HepG2 (cell line): ENCODE measurements around the gene CNKSR3. TPM values are rescaled to one million over a fixed set of nuclear protein-coding genes. Genes with fewer than 3 reads are reported as not detected.

ENCODE experiments used
- ATAC-seq: fragments of 200-7000 bp; cut with Tn5 transposase; 3 replicates; pipeline ENCODE4 v1.9.1; 2020; ENCODE audit warnings: mild to moderate bottlenecking, moderate library complexity
- BruUV-seq: library from RNA; stranded (reverse); fragments of 400-500 nt; replicated peaks from 2 replicates; lab custom pipeline; 2021; lab: Mats Ljungman, UMichigan
- CTCF ChIA-PET: fragments of 300-600 bp; formaldehyde crosslinking; extraction: SDS; loops from one replicate; lab custom pipeline; 2021; ENCODE audit warnings: low total read pairs, inconsistent platforms, low intra/inter-chr PET ratio; lab: Yijun Ruan, JAX
- POLR2A ChIA-PET: fragments of 350-600 bp; sonication (Branson Sonifier 250); formaldehyde crosslinking; loops from one replicate; lab custom pipeline; 2020; ENCODE audit warnings: antibody characterized with exemption, inconsistent platforms; lab: Yijun Ruan, JAX
- DNase-seq: peaks from one replicate; pipeline ENCODE4 v3.0.0-alpha.2; 2015; ENCODE audit warnings: low spot score
- FAIRE-seq: peaks from 3 replicates; lab custom pipeline; 2011; peaks lifted over from hg19 to GRCh38; lab: Jason Lieb, UNC
- H2AFZ ChIP-seq: one replicate; pipeline ENCODE4 v1.6.1; 2011; ENCODE audit warnings: low read length, inconsistent platforms
- H3K27ac ChIP-seq: fragments of 300-600 bp; 3 replicates; pipeline ENCODE4 v1.8.0; 2011; ENCODE audit warnings: mixed run types, mild to moderate bottlenecking, mixed read lengths, low read length, inconsistent platforms; ENCODE audit not compliant: insufficient read depth; ENCODE audit errors: extremely low read length
- H3K27me3 ChIP-seq, 2 experiments: fragments of 200-600 bp in 1 of 2; 2 replicates in 1 of 2; 3 replicates in 1 of 2; pipeline versions ENCODE4 v1.6.0 to v1.8.0; 2011; ENCODE audit warnings: low read length in 2 of 2, mild to moderate bottlenecking in 2 of 2, moderate library complexity in 2 of 2, inconsistent platforms in 1 of 2; ENCODE audit not compliant: insufficient read depth in 2 of 2, control insufficient read depth in 1 of 2
- H3K36me3 ChIP-seq, 2 experiments: fragments of 200-600 bp in 1 of 2; replicated peaks in 1 of 2; 2 replicates in 1 of 2; 3 replicates in 1 of 2; pipeline versions ENCODE4 v1.5.1 to v1.8.0; 2011; ENCODE audit warnings: low read length in 2 of 2, inconsistent platforms in 1 of 2; ENCODE audit not compliant: insufficient read depth in 2 of 2, control insufficient read depth in 1 of 2
- H3K4me1 ChIP-seq: 2 replicates; pipeline ENCODE4 v1.5.1; 2012; ENCODE audit warnings: low read length, inconsistent platforms; ENCODE audit not compliant: insufficient read depth
- H3K4me2 ChIP-seq: 2 replicates; pipeline ENCODE4 v1.6.0; 2011; ENCODE audit warnings: low read depth, low read length, inconsistent platforms
- H3K4me3 ChIP-seq, 3 experiments: fragments of 200-600 bp in 1 of 3; sonication (generic), shearing (Covaris generic) in 1 of 3; replicated peaks in 1 of 3; 2 replicates each; pipeline ENCODE4 v1.5.1; 2011 to 2016; ENCODE audit warnings: low read length in 3 of 3, inconsistent platforms in 2 of 3, low read depth in 2 of 3, mild to moderate bottlenecking in 2 of 3, control low read depth in 1 of 3, mixed read lengths in 1 of 3; ENCODE audit not compliant: insufficient read depth in 1 of 3
- H3K79me2 ChIP-seq: one replicate; pipeline ENCODE4 v1.6.1; 2011; ENCODE audit warnings: low read length, inconsistent platforms; ENCODE audit not compliant: insufficient read depth
- H3K9ac ChIP-seq: 2 replicates; pipeline ENCODE4 v1.6.0; 2011; ENCODE audit warnings: mild to moderate bottlenecking, low read depth, low read length, inconsistent platforms; ENCODE audit not compliant: insufficient read depth
- H3K9me3 ChIP-seq: 2 replicates; pipeline ENCODE4 v1.5.1; 2012; ENCODE audit warnings: mild to moderate bottlenecking, low read length
- H4K20me1 ChIP-seq: 2 replicates; pipeline ENCODE4 v1.6.0; 2011; ENCODE audit warnings: inconsistent platforms, mild to moderate bottlenecking, low read length, moderate library complexity; ENCODE audit not compliant: insufficient read depth
- FOXJ3 ChIP-seq: sonication (generic); formaldehyde crosslinking; IDR thresholded peaks from 2 replicates; pipeline ENCODE4 v1.4.0; 2020; ENCODE audit warnings: missing genetic modification reagents, mild to moderate bottlenecking, borderline replicate concordance
- HOXD1 ChIP-seq: sonication (generic); formaldehyde crosslinking; IDR thresholded peaks from 2 replicates; pipeline ENCODE4 v1.5.0; 2020; ENCODE audit warnings: missing genetic modification reagents
- KDM2A ChIP-seq: sonication (generic); formaldehyde crosslinking; IDR thresholded peaks from 2 replicates; pipeline ENCODE4 v1.4.0; 2020; ENCODE audit warnings: low read depth, missing genetic modification reagents, borderline replicate concordance
- MED1 ChIP-seq: sonication (generic); formaldehyde crosslinking; IDR thresholded peaks from 2 replicates; pipeline ENCODE4 v1.4.0; 2020; ENCODE audit warnings: missing genetic modification reagents
- MEIS2 ChIP-seq: sonication (generic); formaldehyde crosslinking; IDR thresholded peaks from 2 replicates; pipeline ENCODE4 v1.9.0; 2021; ENCODE audit warnings: mild to moderate bottlenecking, missing genetic modification reagents
- PHB2 ChIP-seq: fragments of 450-650 bp; IDR thresholded peaks from 2 replicates; pipeline ENCODE4 v1.6.1; 2018; ENCODE audit not compliant: partially characterized antibody
- REPIN1 ChIP-seq: sonication (generic); formaldehyde crosslinking; IDR thresholded peaks from 2 replicates; pipeline ENCODE4 v1.8.0; 2022; ENCODE audit warnings: missing genetic modification reagents, low read depth, mild to moderate bottlenecking, borderline replicate concordance
- RXRA ChIP-seq: sonication (generic); formaldehyde crosslinking; IDR thresholded peaks from 2 replicates; pipeline ENCODE4 v1.5.1; 2020; ENCODE audit warnings: missing genetic modification reagents
- SP5 ChIP-seq: IDR thresholded peaks from 2 replicates; pipeline ENCODE4 v1.6.1; 2016; ENCODE audit warnings: low read depth, borderline replicate concordance
- ZFAT ChIP-seq: sonication (generic); formaldehyde crosslinking; conservative IDR thresholded peaks from 2 replicates; pipeline ENCODE4 v1.8.1; 2023; ENCODE audit warnings: missing genetic modification reagents, inconsistent platforms
- ZFY ChIP-seq: sonication (generic); formaldehyde crosslinking; IDR thresholded peaks from 2 replicates; pipeline ENCODE4 v1.4.0; 2020; ENCODE audit warnings: missing genetic modification reagents
- ZNF260 ChIP-seq: sonication (generic); formaldehyde crosslinking; IDR thresholded peaks from 2 replicates; pipeline ENCODE4 v1.4.0; 2020; ENCODE audit warnings: missing genetic modification reagents, low read depth, mild to moderate bottlenecking, borderline replicate concordance
- WGBS: methylation state at CpG from one replicate; pipeline ENCODE4 v1.1.6; 2017; ENCODE audit warnings: low lambda C conversion rate; 5-methylcytosine and 5-hydroxymethylcytosine counted together
- in situ Hi-C: cut with HindIII; loops from 2 replicates; pipeline ENCODE4 v1.10.0; 2017; ENCODE audit warnings: low pct_unique_long_range_greater_than_20kb; ENCODE audit not compliant: extremely low pct_ligation_motif_present
- intact Hi-C: fragments of 100-400 bp; cut with micrococcal nuclease; formaldehyde crosslinking; loops from one replicate; pipeline ENCODE4 v1.10.0; 2022; ENCODE audit not compliant: unreplicated experiment
- polyA plus RNA-seq, 8 experiments: library from polyadenylated mRNA; depleted of rRNA in 3 of 8; stranded (reverse) in 7 of 8; unstranded in 1 of 8; fragments of >200 nt; fragmentation: Illumina TruSeq in 4 of 8; extraction: Trizol in 4 of 8; gene quantifications; 2 replicates each; pipeline versions ENCODE4 v1.2.1 to v1.2.3, GENCODE V29; 2011 to 2016; ENCODE audit warnings: low read depth in 4 of 8, missing spikeins in 1 of 8, mixed read lengths in 1 of 8; ENCODE audit not compliant: insufficient read depth in 1 of 8
- total RNA-seq, 5 experiments: library from RNA; depleted of rRNA; stranded (reverse); fragments of >200 nt; fragmentation: Illumina TruSeq; extraction: Trizol; gene quantifications; 2 replicates each; pipeline ENCODE4 v1.2.3, GENCODE V29; 2016; ENCODE audit warnings: low read depth in 1 of 5
- TF ChIP-seq, protein P1 (sequence below): sonication (generic); formaldehyde crosslinking; IDR thresholded peaks from 2 replicates; pipeline ENCODE4 v1.4.0; 2020; ENCODE audit warnings: low read depth, mild to moderate bottlenecking, missing genetic modification reagents

The CNKSR3 gene
- total and polyA plus RNA-seq, 2 of the 13 experiments (the other 11 are each of a cell fraction or from before 2014, with no cell fraction given): 9.2 to 38.6 TPM

DNA sequence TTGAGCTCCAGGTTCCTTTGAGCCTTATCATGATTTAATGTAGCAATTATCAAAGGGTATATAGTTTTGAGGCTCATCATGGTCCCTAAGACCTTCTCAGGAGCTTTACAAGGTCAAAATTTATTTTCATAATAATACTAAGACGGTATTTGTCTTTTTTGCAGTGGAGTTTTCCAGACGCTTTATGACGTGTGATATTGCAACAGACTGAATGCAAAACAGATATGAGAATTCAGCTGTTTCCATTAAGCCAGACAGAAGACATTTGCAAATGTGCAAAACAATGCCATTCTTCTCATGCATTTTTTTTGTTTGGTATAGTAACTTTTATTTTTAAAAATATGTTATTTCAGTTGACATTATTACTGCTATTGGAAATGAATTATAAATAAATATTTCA lies 24.7 kb upstream of the CNKSR3 start (continued):
- TF ChIP-seq, protein P1, sequence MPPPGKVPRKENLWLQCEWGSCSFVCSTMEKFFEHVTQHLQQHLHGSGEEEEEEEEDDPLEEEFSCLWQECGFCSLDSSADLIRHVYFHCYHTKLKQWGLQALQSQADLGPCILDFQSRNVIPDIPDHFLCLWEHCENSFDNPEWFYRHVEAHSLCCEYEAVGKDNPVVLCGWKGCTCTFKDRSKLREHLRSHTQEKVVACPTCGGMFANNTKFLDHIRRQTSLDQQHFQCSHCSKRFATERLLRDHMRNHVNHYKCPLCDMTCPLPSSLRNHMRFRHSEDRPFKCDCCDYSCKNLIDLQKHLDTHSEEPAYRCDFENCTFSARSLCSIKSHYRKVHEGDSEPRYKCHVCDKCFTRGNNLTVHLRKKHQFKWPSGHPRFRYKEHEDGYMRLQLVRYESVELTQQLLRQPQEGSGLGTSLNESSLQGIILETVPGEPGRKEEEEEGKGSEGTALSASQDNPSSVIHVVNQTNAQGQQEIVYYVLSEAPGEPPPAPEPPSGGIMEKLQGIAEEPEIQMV (CRISPR knock-in tag): no peak
- no peak for TF ChIP-seq MEIS2 (CRISPR knock-in tag)
- TF ChIP-seq REPIN1: no peak
- TF ChIP-seq ZFAT (CRISPR knock-in tag): no peak
- TF ChIP-seq SP5 (CRISPR knock-in tag): no peak
- TF ChIP-seq HOXD1 (CRISPR knock-in tag): no peak
- TF ChIP-seq FOXJ3 (CRISPR knock-in tag): no peak

DNA sequence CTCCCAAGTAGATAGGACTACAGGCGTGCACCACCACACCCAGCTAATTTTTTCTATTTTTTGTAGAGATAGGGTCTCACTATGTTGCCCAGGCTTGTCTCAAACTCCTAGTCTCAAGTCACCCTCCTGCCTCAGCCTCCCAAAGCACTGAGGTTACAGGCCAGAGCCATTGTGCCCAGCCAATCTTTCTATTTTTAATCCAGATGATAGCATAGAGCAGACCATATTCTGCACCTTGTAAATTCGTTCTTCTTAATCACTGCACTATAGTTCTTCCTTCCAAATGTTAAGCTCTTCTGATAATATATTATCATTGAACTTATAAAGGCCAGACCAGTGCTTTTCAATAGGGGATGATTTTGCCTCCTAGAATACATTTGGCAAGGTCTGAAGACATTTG lies 24.0 kb upstream of the CNKSR3 start:
- no peak overlapping the region for H3K27ac ChIP-seq
- in situ Hi-C loops: no loop called here
- H3K4me1 ChIP-seq: peaks cover 24% of the 10 kb centered on the region
- no peak overlapping the region for H3K9ac ChIP-seq
- BruUV-seq: no TSS peak
- FAIRE-seq (no peak), DNase-seq (no peak), ATAC-seq (no peak)
- no peaks in the 10 kb centered on the region for H3K9me3 ChIP-seq
- no peaks in the 10 kb centered on the region for H4K20me1 ChIP-seq
- no peaks in the 10 kb centered on the region for H3K36me3 ChIP-seq
- 29% methylated on average over 2 of the region's 2 CpGs for WGBS
- no peaks in the 10 kb centered on the region; a peak in 1 of 5 replicates for H3K27me3 ChIP-seq
- CTCF ChIA-PET: no interaction called here
- no peak for TF ChIP-seq MED1 (CRISPR knock-in tag)
- TF ChIP-seq RXRA: no peak
- TF ChIP-seq ZNF260 (CRISPR knock-in tag): no peak
- TF ChIP-seq PHB2: no peak
- TF ChIP-seq KDM2A (CRISPR knock-in tag): no peak
- no peak for TF ChIP-seq ZFY (CRISPR knock-in tag)
- TF ChIP-seq, all 625 proteins: peak for 0
- H3K79me2 ChIP-seq: no peaks in the 10 kb centered on the region
- H3K4me2 ChIP-seq: no peak overlapping the region
- no peak overlapping the region for H3K4me3 ChIP-seq
- H2AFZ ChIP-seq: no peak overlapping the region
- POLR2A ChIA-PET: no interaction called here
- intact Hi-C loops: no loop called here
